RWPE1 (cell line): ENCODE results near the gene MAGI1.

ENCODE experiments used
- CTCF ChIA-PET: fragments of 350-600 bp; sonication (Branson Sonifier 250); formaldehyde crosslinking; extraction: SDS; loops from one replicate; lab custom pipeline; 2021; lab: Yijun Ruan, JAX
- POLR2A ChIA-PET: fragments of 400-600 bp; formaldehyde crosslinking; extraction: SDS; loops from one replicate; lab custom pipeline; 2020; ENCODE audit warnings: antibody characterized with exemption; ENCODE audit not compliant: low non-redundant PET; lab: Yijun Ruan, JAX
- DNase-seq: peaks from one replicate; pipeline ENCODE4 v3.0.0; 2012; ENCODE audit warnings: low spot score
- H3K27ac ChIP-seq: fragments of 450-650 bp; 2 replicates; pipeline ENCODE4 v1.5.1; 2017
- TF ChIP-seq, protein P1 (sequence below): fragments of 450-650 bp; conservative IDR thresholded peaks from 2 replicates; pipeline ENCODE4 v1.5.1; 2017; ENCODE audit warnings: low read depth, mild to moderate bottlenecking

The MAGI1 gene

DNA sequence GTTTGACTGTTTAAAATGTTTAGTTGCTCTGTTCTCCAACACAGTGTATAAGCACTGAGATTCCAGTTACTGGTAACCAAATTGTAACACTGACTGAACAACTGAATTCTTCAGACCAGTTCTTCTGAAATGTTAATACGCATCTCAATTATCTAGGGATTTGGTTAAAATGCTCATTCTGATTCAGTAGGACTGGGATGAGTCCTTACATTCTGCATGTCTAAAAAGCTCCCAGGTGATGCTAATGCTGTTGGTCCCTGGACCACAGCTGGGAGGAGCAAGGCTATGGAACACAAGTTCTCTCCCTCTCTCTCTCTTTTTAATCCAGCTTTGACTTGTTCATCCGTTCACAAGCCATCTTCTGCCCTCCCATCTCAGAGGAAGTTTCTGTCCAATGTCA lies 380.3 kb downstream of the MAGI1 start:
- ChIA-PET POLR2A (no interaction called here), CTCF (no interaction called here)
- TF ChIP-seq, protein P1, sequence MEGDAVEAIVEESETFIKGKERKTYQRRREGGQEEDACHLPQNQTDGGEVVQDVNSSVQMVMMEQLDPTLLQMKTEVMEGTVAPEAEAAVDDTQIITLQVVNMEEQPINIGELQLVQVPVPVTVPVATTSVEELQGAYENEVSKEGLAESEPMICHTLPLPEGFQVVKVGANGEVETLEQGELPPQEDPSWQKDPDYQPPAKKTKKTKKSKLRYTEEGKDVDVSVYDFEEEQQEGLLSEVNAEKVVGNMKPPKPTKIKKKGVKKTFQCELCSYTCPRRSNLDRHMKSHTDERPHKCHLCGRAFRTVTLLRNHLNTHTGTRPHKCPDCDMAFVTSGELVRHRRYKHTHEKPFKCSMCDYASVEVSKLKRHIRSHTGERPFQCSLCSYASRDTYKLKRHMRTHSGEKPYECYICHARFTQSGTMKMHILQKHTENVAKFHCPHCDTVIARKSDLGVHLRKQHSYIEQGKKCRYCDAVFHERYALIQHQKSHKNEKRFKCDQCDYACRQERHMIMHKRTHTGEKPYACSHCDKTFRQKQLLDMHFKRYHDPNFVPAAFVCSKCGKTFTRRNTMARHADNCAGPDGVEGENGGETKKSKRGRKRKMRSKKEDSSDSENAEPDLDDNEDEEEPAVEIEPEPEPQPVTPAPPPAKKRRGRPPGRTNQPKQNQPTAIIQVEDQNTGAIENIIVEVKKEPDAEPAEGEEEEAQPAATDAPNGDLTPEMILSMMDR = no peak
- no peak overlapping the region for H3K27ac ChIP-seq
- DNase-seq = no peak

DNA sequence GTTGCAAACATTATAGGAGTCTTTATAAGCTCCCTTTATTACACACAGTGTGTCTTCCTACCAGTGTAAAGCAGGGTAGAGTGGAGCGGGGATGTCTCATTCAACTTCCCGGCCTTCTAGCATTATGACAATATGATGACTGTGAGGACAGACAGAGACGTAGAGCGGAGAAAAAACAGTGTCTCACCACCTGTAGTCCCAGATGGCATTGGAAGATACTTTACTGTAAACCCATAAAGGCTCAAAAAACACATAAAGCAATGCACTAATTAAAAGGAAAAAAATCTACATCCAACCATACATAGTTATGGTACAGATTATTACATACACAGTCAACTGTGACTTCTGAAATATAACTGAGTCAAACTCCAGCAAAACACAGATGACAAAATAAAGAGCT lies 383.7 kb downstream of the MAGI1 start:
- ChIA-PET CTCF (no interaction called here), POLR2A (no interaction called here)
- H3K27ac ChIP-seq = no peak overlapping the region
- DNase-seq = no peak
- TF ChIP-seq, protein P1 = no peak

DNA sequence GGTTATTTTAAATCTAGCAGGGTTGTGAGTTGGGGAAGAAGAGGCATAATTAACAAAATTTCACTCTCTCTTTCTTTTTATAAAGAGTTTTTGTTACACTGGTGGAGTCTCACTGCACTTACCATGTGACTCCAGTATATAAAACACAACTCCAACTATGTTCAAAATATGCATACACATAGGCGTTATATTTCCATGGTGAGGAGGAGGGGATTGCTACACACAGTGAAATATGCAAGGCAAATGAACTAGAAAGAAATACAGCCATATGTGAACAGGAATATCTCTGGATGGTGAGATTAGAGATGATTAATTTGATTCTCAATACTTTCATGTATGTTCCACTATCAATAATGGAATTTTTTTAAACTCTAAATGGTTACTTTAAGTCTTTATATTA lies 385.0 kb downstream of the MAGI1 start:
- POLR2A ChIA-PET = no interaction called here
- H3K27ac ChIP-seq = no peak overlapping the region
- CTCF ChIA-PET = no interaction called here
- TF ChIP-seq, protein P1 = no peak
- no peak for DNase-seq

- DNase-seq = no peak
- POLR2A ChIA-PET = no interaction called here
- CTCF ChIA-PET = no interaction called here
- TF ChIP-seq, protein P1 = no peak
- no peak overlapping the region for H3K27ac ChIP-seq
Observed at GRCh38 chr3:65650247-65650646, 388.5 kb downstream of the MAGI1 start.

DNA sequence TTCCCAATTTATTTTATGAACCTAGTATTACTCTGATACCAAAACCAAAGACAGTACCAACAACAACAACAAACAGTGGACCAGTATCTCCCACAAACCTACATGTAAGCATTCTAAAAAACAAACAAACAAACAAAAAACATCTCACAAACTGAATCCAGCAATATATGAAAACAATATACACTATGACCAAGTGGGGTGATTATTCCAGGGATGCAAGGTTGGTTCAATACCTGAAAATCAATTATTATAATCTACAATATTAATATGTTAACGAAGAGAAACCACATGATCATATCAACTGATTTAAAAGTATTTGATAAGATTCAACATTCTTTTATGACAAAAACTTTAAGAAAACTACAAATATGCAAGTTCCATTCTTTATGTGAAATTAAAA lies 391.3 kb downstream of the MAGI1 start:
- ChIA-PET CTCF (no interaction called here), POLR2A (no interaction called here)
- DNase-seq = no peak
- H3K27ac ChIP-seq = no peak overlapping the region
- TF ChIP-seq, protein P1 = no peak

GRCh38 chr3:65642883-65643282 lies 395.8 kb downstream of the MAGI1 start:
- CTCF ChIA-PET = no interaction called here
- DNase-seq = no peak
- POLR2A ChIA-PET = no interaction called here
- no peak overlapping the region for H3K27ac ChIP-seq
- TF ChIP-seq, protein P1 = no peak

DNA sequence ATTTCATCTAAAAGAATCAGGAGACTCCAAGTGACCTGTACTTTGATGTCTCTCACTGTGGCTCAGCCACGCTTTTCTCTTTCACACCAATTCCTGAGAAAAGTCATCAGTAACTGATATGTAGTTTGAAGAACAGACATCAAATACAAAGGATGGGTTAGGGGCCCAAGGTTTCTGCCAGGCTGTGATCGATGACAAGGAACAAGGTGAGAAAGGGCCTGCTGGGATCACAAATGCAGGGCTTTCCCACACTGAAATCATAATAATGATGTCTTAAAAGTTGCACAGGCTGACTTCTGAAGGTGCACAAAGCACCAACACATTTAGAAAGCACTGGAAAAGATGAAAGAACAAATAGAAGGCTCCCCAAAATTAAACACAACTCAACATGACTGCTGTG lies 396.9 kb downstream of the MAGI1 start:
- ChIA-PET POLR2A (no interaction called here), CTCF (no interaction called here)
- TF ChIP-seq, protein P1 = no peak
- no peak overlapping the region for H3K27ac ChIP-seq
- no peak for DNase-seq
